Measurements from ENCODE around the gene DNALI1.
"Not testable (repeated sequence)": the region's sequence is repeated elsewhere in the genome, so short reads cannot be mapped to it uniquely, and the experiment has no call there.

DNALI1 gene

GRCh38 chr1:37553927-37554808, 2.6 kb upstream of the DNALI1 start, which contains the start of gene SNIP1:
Gene SNIP1, minus strand, starts transcription at chr1:37554293. Its CDS starts 64 bp downstream, at chr1:37554229.
- in situ Hi-C loops (cut with MboI; ENCODE audit: low sequenced_read_pairs), result no loop called here

DNA sequence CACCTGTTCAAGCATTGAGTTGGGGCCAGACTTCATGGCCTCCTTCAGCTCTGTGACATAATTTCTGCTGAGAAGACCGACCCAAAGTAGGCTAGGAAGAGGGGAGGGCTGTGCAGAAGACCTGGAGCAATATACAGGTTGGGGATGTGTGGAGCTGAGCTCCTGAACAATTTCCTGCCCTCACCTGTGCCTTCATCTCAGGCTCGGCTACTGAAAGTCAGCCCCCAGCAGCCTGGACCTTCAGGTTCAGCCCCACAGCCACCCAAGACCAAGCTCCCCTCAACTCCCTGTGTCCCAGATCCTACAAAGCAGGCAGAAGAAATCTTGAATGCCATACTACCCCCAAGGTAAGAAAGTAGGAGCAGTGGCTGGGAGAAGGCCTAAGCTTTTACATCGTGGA, 662 bp downstream of the DNALI1 start:
- in situ Hi-C loops (cut with MboI; ENCODE audit: low sequenced_read_pairs), result no loop called here

GRCh38 chr1:37558411-37558810, 1.7 kb downstream of the DNALI1 start:
- in situ Hi-C loops (cut with MboI; ENCODE audit: low sequenced_read_pairs), result no loop called here

- in situ Hi-C loops (cut with MboI; ENCODE audit: low sequenced_read_pairs), result no loop called here
These were observed 2.3 kb downstream of the DNALI1 start for GRCh38 chr1:37559080-37559479.

DNA sequence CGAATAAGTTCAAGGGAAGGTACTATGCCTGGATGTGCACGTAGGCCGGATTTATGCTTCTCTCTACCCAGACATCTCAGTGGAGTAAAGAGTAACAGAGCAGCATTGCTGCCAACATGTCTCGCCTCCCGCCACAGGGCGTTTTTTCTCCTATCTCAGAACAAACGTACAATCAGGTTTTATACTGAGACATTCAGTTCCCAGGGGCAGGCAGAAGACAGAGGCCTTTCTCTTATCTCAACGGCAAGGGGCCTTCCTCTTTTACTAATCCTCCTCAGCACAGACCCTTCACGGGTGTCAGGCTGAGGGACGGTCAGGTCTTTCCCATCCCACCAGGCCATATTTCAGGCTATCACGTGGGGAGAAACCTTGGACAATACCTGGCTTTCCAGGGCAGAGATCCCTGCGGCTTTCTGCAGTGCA, 3.2 kb downstream of the DNALI1 start:
- in situ Hi-C loops (cut with MboI; ENCODE audit: low sequenced_read_pairs), result not testable (repeated sequence)

DNA sequence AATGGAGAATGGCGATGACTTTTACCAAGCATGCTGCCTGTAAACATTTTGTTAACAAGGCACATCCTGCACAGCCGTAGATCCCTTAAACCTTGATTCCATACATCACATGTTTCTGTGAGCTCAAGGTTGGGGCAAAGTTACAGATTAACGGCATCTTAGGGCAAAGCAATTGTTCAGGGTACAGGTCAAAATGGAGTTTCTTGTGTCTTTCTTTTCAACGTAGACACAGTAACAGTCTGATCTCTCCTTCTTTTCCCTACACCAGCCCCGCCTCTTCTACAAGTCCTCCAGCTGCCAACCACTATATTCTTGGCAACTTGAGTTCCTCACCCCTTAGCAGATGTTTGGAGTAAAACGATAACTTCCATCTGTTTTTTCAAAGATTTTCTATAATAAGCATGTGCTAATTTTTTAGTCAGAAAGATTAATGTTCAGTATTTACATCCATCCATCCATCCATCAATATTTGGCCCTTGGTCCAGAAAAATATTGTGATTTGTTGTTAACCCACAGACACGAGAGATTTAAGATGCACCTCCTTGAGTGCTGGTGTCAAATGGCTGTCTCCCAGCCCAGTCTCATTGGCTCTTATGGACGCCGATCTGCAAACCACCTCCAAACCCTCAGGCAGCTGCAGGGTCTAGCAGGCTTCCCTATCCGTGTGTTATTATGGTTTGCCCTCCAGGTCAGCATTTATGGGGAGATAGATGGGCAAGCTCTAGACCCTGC, 3.8 kb downstream of the DNALI1 start:
- in situ Hi-C loops (cut with MboI; ENCODE audit: low sequenced_read_pairs), result no loop called here

- in situ Hi-C loops (cut with MboI; ENCODE audit: low sequenced_read_pairs), result no loop called here
These were observed 4.7 kb downstream of the DNALI1 start for GRCh38 chr1:37561133-37562132.

GRCh38 chr1:37562984-37563383, 6.2 kb downstream of the DNALI1 start:
- in situ Hi-C loops (cut with MboI; ENCODE audit: low sequenced_read_pairs), result no loop called here

- in situ Hi-C loops (cut with MboI; ENCODE audit: low sequenced_read_pairs), result no loop called here
These were observed 8.2 kb downstream of the DNALI1 start for GRCh38 chr1:37564892-37565291.

DNA sequence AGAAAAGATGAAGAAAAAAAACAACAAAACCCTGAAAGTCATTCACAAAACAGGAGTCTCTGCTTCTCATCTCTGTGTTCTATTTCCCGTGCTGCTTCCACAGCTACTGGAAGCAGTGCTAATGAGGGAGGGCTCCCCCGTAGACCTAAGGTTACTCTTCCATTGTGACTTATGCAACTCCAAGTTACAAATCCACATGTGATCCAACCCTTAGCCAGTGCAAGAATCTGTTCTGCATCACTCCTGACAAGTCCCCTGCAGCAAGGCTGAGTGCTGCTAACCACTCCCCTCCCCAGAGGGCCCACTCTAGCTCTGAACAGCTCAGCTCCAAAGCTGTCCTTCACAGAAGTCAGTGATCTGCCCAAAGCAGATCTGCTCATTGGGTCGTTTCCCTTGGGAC, 10.3 kb downstream of the DNALI1 start:
- in situ Hi-C loops (cut with MboI; ENCODE audit: low sequenced_read_pairs), result no loop called here

DNA sequence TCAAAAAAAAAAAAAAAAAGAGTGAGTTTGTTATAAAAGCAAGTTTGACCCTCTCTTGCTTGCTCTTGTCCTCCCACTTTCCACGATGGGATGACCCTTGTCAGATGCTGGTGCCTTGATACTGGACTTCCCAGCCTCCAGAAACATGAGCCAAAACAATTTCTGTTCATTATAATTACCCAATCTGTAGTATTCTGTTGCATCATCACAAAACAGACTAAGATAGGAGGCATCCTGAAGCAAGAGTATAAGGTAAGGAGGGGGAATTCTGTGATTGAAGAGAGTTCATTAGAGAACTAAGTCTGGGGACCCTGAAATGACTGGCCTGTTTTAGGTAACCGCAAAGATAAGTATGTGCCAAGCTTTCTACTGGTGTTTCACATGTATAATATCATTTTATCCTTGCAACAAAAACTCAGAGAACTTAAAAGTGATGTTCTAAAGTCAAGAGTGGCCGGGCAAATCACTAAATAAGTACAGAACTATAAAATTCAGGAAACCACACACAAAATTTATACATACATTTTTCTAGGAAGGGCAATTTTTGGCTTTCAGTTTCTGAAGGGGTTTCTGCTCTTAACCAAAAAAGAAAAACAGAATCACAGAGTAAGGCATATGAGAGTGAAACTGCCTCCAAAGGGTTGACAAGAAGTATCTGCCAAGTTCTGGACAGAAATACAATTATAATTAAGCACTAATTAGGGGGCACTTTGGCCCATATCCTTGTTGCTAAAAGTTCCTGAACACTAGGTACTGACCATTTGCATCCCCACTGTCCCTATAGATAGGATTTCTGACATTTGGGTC, 14.0 kb downstream of the DNALI1 start:
- in situ Hi-C loops (cut with MboI; ENCODE audit: low sequenced_read_pairs), result no loop called here

DNA sequence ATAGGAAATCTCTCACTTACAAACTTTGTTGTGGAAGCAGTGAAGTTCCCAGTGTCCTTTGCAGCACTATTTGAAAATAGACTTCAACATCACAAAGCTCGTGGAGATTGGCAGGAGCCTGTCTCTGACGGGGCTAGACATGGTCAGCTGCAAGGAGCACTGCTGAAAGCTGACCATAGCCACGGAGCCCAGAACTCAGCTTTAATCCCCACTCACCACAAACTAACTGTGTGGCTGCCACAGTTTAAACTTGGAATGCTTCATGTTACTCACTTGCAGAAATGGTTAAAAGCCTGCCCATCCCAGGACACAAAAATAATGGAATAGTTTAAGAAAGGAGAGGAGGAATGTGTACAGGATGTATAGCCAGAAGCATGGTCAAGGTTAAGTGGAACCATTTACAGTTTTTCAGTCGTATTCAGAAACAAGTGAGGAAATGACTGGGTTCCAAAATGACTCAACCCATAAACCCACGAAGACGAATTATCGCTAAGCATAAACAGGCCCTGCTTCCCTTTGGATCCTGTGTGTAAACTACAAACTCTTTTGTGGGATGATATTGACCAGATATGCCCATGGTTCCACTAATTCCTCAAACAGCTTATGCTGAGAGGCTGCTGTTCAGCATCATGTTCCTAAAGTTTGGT, 18.2 kb downstream of the DNALI1 start:
- in situ Hi-C loops (cut with MboI; ENCODE audit: low sequenced_read_pairs), result no loop called here

- in situ Hi-C loops (cut with MboI; ENCODE audit: low sequenced_read_pairs), result no loop called here
These were observed 19.0 kb downstream of the DNALI1 start for GRCh38 chr1:37575692-37576091.

GRCh38 chr1:37584544-37584943, 27.8 kb downstream of the DNALI1 start:
- in situ Hi-C loops (cut with MboI; ENCODE audit: low sequenced_read_pairs), result not testable (repeated sequence)

DNA sequence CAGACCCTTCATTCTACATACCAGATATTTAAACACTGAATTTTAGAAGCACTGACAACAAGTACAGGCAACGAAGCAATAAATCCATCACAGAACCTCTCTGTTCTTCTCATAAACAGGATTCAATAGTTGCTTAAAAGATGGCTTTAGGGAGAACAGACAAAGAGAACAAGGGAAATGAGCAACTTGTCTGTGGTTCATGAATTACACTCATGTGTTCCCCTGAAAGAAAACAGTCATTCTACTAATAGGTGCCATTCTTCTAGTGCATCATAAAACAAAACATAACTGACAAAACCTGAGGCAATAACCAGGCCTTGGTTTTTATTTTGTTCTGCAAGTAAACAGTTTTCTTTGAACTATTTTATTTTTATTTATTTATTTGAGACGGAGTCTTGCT, 32.2 kb downstream of the DNALI1 start:
- in situ Hi-C loops (cut with MboI; ENCODE audit: low sequenced_read_pairs), result no loop called here

- in situ Hi-C loops (cut with MboI; ENCODE audit: low sequenced_read_pairs), result no loop called here
These were observed 37.0 kb downstream of the DNALI1 start for GRCh38 chr1:37593726-37594125.

GRCh38 chr1:37595440-37596181, 38.9 kb downstream of the DNALI1 start, which contains the start of gene GNL2:
Gene GNL2, minus strand, starts transcription at chr1:37595937. Its CDS starts 115 bp downstream, at chr1:37595822.
- in situ Hi-C loops (cut with MboI; ENCODE audit: low sequenced_read_pairs), result no loop called here

- in situ Hi-C loops (cut with MboI; ENCODE audit: low sequenced_read_pairs), result no loop called here
These were observed 39.5 kb downstream of the DNALI1 start for GRCh38 chr1:37596182-37596667.
